ENCODE data around the gene FRMD4A. TPM values are rescaled to one million over a fixed set of nuclear protein-coding genes. Genes with fewer than 3 reads are reported as not detected.

Gene FRMD4A
- total and polyA plus RNA-seq, 2 of the 4 experiments (the other 2 are of a cell fraction): 30.3 to 68.8 TPM

- Histone ChIP-seq H2BK15ac (ENCODE audit: low read depth, low read length) (no peak overlapping the region), H3K56ac (ENCODE audit: extremely low read depth, insufficient read depth, low read length) (no peak overlapping the region)
- POLR2A ChIA-PET (ENCODE audit: unreplicated experiment): interaction anchor here (0.9 to 1.4 kb wide), 4 partner anchors 9 to 214 kb away, joined by 3 to 28 read pairs (median 8); no protein-coding TSS in a partner anchor
These were observed 144.5 kb downstream of the FRMD4A start for GRCh38 chr10:14186245-14186644.

More at GRCh38 chr10:14186245-14186644, 144.5 kb downstream of the FRMD4A start:
- Histone ChIP-seq H3K79me1 (ENCODE audit: low read depth in 1 of 2, low read length in 2 of 2) (no peaks in the 10 kb centered on the region), H3K9me1 (ENCODE audit: insufficient read depth, low read length) (peaks cover 3% of the 10 kb centered on the region), H3K23ac (ENCODE audit: low read depth, low read length) (no peak overlapping the region), H3K4me2 (ENCODE audit: low read depth, low read length) (no peak overlapping the region), H3K9ac (ENCODE audit: low read depth, low read length) (no peak overlapping the region), H3K4me3 (ENCODE audit: insufficient read depth, low read depth, low read length) (no peak overlapping the region), H2BK120ac (ENCODE audit: low read depth, low read length) (no peak overlapping the region), H2BK20ac (ENCODE audit: low read depth, low read length) (no peak overlapping the region), H4K5ac (ENCODE audit: low read depth, low read length) (no peak overlapping the region), H3K27ac (ENCODE audit: insufficient read depth, low read length) (no peak overlapping the region), H2AK9ac (replicated peaks; ENCODE audit: low read depth, low read length, poor library complexity) (no peak overlapping the region), H2AK5ac (ENCODE audit: low read depth, low read length) (peak overlapping the region; percentile 18; the same call in 1 of the 2 replicates), H3K4ac (ENCODE audit: low read depth, low read length) (no peak overlapping the region), H3K9me3 (ENCODE audit: control insufficient read depth, insufficient read depth, low read length) (no peaks in the 10 kb centered on the region), H4K91ac (ENCODE audit: insufficient read depth, low read depth, low read length) (no peak overlapping the region), H3K27me3 (ENCODE audit: control insufficient read depth, insufficient read depth, low read length) (peaks cover 27% of the 10 kb centered on the region), H4K8ac (ENCODE audit: low read depth in 2 of 2, low read length in 2 of 2) (no peak overlapping the region), H3K36me3 (ENCODE audit: control insufficient read depth, insufficient read depth, low read length) (no peaks in the 10 kb centered on the region), H3K14ac (replicated peaks; ENCODE audit: low read depth, low read length) (no peak overlapping the region), H2AFZ (replicated peaks; ENCODE audit: low read length, poor library complexity) (no peak overlapping the region), H3K4me1 (ENCODE audit: control insufficient read depth, insufficient read depth, low read length) (peaks cover 2% of the 10 kb centered on the region; the same call in 1 of the 2 replicates), H3K18ac (ENCODE audit: low read depth, low read length) (no peak overlapping the region), H4K20me1 (ENCODE audit: insufficient read depth, low read length) (no peaks in the 10 kb centered on the region), H2BK5ac (ENCODE audit: low read depth, low read length, poor library complexity, severe bottlenecking) (no peak overlapping the region)
- in situ Hi-C loops (cut with MboI; ENCODE audit: low sequenced_read_pairs): loop anchor here (25.0 kb wide), 1 partner anchor 626 kb away; no protein-coding TSS in a partner anchor
- DNase-seq (peak; percentile 11), ATAC-seq (ENCODE audit: low read depth) (no peak)
- intact Hi-C loops (cut with micrococcal nuclease): no loop called here
- dilution Hi-C loops (cut with HindIII; ENCODE audit: low sequenced_read_pairs, unreplicated experiment): no loop called here
- 84% methylated on average over 3 of the region's 6 CpGs; no CpG with 5 or more reads in 1 of the 2 experiments for WGBS, 2 experiments (ENCODE audit: extremely low coverage in 2 of 2, insufficient read length in 1 of 2)
- no TSS peak for BruUV-seq (replicated peaks)
- CTCF ChIA-PET: interaction anchor here (0.5 to 1.2 kb wide), 6 partner anchors 10 to 553 kb away, joined by 3 read pairs; no protein-coding TSS in a partner anchor
- TF ChIP-seq CHD1 (IDR thresholded peaks at IDR 0.05; ENCODE audit: low read depth, low read length) (no peak), POLR2A (IDR thresholded peaks at IDR 0.05; ENCODE audit: low read depth, low read length) (no peak), RAD21 (IDR thresholded peaks at IDR 0.05; ENCODE audit: low read length) (0 out of 2 replicates have a peak, but pooled peaks have one; percentile 17), RFX5 (IDR thresholded peaks at IDR 0.05; ENCODE audit: low read depth, low read length) (no peak), RCOR1 (IDR thresholded peaks at IDR 0.05; ENCODE audit: insufficient replicate concordance, low read length) (no peak), SMC3 (IDR thresholded peaks at IDR 0.05; ENCODE audit: low read depth, low read length) (0 out of 2 replicates have a peak, but pooled peaks have one; percentile 22), NFE2L2 (IDR thresholded peaks at IDR 0.05; ENCODE audit: low read depth, low read length) (no peak), ELK1 (IDR thresholded peaks at IDR 0.05; ENCODE audit: borderline replicate concordance, low read depth, low read length) (no peak), BHLHE40 (IDR thresholded peaks at IDR 0.05; ENCODE audit: low read depth, low read length) (no peak), MAFK (IDR thresholded peaks at IDR 0.05; ENCODE audit: low read depth, low read length) (no peak), MAZ (IDR thresholded peaks at IDR 0.05; ENCODE audit: borderline replicate concordance, low read depth, low read length) (no peak), FOS (IDR thresholded peaks at IDR 0.05; ENCODE audit: low read depth, low read length) (no peak), CEBPB (IDR thresholded peaks at IDR 0.05; ENCODE audit: low read depth, low read length) (no peak), CTCF (conservative IDR thresholded peaks at IDR 0.05; ENCODE audit: low read depth, low read length) (peak; percentile 28; the same call in 1 of the 2 replicates), MXI1 (IDR thresholded peaks at IDR 0.05; ENCODE audit: borderline replicate concordance, low read depth, low read length) (no peak)
- TF ChIP-seq, protein P1, sequence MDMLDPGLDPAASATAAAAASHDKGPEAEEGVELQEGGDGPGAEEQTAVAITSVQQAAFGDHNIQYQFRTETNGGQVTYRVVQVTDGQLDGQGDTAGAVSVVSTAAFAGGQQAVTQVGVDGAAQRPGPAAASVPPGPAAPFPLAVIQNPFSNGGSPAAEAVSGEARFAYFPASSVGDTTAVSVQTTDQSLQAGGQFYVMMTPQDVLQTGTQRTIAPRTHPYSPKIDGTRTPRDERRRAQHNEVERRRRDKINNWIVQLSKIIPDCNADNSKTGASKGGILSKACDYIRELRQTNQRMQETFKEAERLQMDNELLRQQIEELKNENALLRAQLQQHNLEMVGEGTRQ (IDR thresholded peaks at IDR 0.05; ENCODE audit: low read depth, low read length): no peak

All from IMR-90 (cell line).